Hepatocyte (in vitro differentiated cells): ENCODE data around the gene PFKL. TPM values are rescaled to one million over a fixed set of nuclear protein-coding genes. Genes with fewer than 3 reads are reported as not detected.

ENCODE experiments used
- DNase-seq: peaks from one replicate; pipeline ENCODE4 v3.0.0-alpha.2; 2016; ENCODE audit warnings: low spot score
- H2AFZ ChIP-seq: fragments of 200-600 bp; sonication (generic); 2 replicates; pipeline ENCODE4 v1.6.0; 2016; ENCODE audit warnings: antibody characterized with exemption, mild to moderate bottlenecking
- H3K27ac ChIP-seq: fragments of 200-600 bp; sonication (generic); 2 replicates; pipeline ENCODE4 v1.5.1; 2016; ENCODE audit warnings: mild to moderate bottlenecking
- H3K27me3 ChIP-seq: fragments of 200-600 bp; sonication (generic); 2 replicates; pipeline ENCODE4 v1.6.1; 2016
- H3K36me3 ChIP-seq: fragments of 200-600 bp; sonication (generic); replicated peaks from 2 replicates; pipeline ENCODE4 v1.5.1; 2016; ENCODE audit warnings: low read depth; ENCODE audit not compliant: insufficient read depth
- H3K4me1 ChIP-seq: fragments of 200-600 bp; sonication (generic); 2 replicates; pipeline ENCODE4 v1.5.1; 2016; ENCODE audit warnings: mild to moderate bottlenecking, moderate library complexity; ENCODE audit not compliant: insufficient read depth
- H3K4me2 ChIP-seq: fragments of 200-600 bp; sonication (generic); 2 replicates; pipeline ENCODE4 v1.6.0; 2016
- H3K4me3 ChIP-seq: fragments of 200-600 bp; sonication (generic); 2 replicates; pipeline ENCODE4 v1.5.1; 2016; ENCODE audit warnings: mild to moderate bottlenecking
- H3K79me2 ChIP-seq: fragments of 200-600 bp; sonication (generic); 2 replicates; pipeline ENCODE4 v1.6.0; 2017; ENCODE audit warnings: mild to moderate bottlenecking
- H3K9me2 ChIP-seq: fragments of 200-600 bp; sonication (generic); replicated peaks from 2 replicates; pipeline ENCODE4 v1.6.0; 2017; ENCODE audit warnings: mild to moderate bottlenecking; ENCODE audit not compliant: insufficient read depth
- H3K9me3 ChIP-seq: fragments of 200-600 bp; sonication (generic); 2 replicates; pipeline ENCODE4 v1.5.1; 2016; ENCODE audit warnings: low read depth, mild to moderate bottlenecking
- H4K20me1 ChIP-seq: fragments of 200-600 bp; sonication (generic); 2 replicates; pipeline ENCODE4 v1.6.0; 2016; ENCODE audit warnings: mild to moderate bottlenecking; ENCODE audit not compliant: insufficient read depth, poor library complexity, severe bottlenecking
- CTCF ChIP-seq: fragments of 200-600 bp; sonication (generic); IDR thresholded peaks from 2 replicates; pipeline ENCODE4 v1.5.1; 2016; ENCODE audit warnings: antibody characterized with exemption, mild to moderate bottlenecking; ENCODE audit not compliant: poor library complexity
- EZH2 ChIP-seq: fragments of 200-600 bp; sonication (generic); IDR thresholded peaks from 2 replicates; pipeline ENCODE4 v1.6.1; 2016; ENCODE audit warnings: antibody characterized with exemption, mild to moderate bottlenecking, borderline replicate concordance
- EZH2phosphoT487 ChIP-seq: fragments of 200-600 bp; sonication (generic); IDR thresholded peaks from one replicate; pipeline ENCODE4 v1.6.1; 2018; ENCODE audit warnings: antibody characterized with exemption, mild to moderate bottlenecking, low read depth, moderate library complexity; ENCODE audit not compliant: unreplicated experiment, severe bottlenecking
- WGBS: methylation state at CpG from one replicate; pipeline ENCODE4 v1.1.6; 2016; ENCODE audit warnings: low lambda C conversion rate; ENCODE audit errors: missing lambda C conversion rate; 5-methylcytosine and 5-hydroxymethylcytosine counted together
- polyA plus RNA-seq: library from polyadenylated mRNA; unstranded; fragments of >200 nt; fragmentation: Nextera tagmentation; extraction: Ambion mirVana; gene quantifications from 2 replicates; pipeline ENCODE4 v1.2.1, GENCODE V29; 2016
- total RNA-seq: library from RNA; depleted of rRNA; stranded (reverse); fragments of >200 nt; gene quantifications from 2 replicates; pipeline ENCODE4 v1.2.3, GENCODE V29; 2014

PFKL gene
- total and polyA plus RNA-seq, 2 experiments from 2014 or later = 140 to 205 TPM

DNA sequence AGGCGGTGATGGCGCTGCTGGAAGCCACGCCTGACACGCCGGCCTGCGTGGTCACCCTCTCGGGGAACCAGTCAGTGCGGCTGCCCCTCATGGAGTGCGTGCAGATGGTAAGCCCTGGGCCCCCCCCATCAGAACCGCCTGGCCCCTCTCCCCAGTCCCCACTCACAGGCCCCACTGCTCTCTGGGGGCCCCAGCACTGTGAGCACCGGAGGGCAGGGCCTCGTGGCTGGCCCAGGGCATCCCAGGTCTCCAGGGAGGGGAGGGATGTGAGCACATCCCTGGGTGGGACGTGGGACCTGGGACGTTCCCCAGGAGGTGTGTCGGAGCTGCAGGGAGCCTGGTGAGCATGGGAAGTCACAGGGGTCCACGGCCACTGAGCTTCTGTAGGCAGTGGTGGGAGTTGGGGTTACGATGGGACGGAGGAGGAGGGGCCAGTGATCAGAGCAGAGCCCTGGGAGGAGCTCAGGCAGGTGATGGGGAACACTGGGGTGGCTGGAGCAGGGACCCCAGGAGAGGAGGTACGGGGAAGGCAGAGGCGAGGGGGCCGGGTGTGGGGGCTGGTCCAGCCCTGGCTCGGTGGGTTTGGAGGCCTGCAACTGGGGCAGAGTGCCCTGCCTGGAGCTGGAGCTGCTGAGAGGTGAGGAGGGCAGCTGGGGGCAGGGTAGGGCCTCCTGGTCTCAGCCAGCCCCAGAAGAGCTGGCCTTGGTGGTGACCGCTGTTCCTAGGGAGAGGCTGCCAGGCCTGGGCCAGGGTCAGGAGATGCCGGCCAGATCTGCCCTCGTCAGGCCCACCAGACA, 18.8 kb downstream of the PFKL start:
- Histone ChIP-seq H3K79me2 (no peaks in the 10 kb centered on the region), H3K4me1 (no peaks in the 10 kb centered on the region), H3K4me2 (no peak overlapping the region), H3K27me3 (no peaks in the 10 kb centered on the region), H3K9me2 (no peaks in the 10 kb centered on the region), H3K36me3 (no peaks in the 10 kb centered on the region), H3K27ac (no peak overlapping the region), H3K9me3 (no peaks in the 10 kb centered on the region), H4K20me1 (no peaks in the 10 kb centered on the region), H2AFZ (no peak overlapping the region), H3K4me3 (no peak overlapping the region)
- 94% methylated on average over 13 of the region's 25 CpGs for WGBS
- no peak for TF ChIP-seq CTCF
- no peak for TF ChIP-seq EZH2phosphoT487
- DNase-seq = no peak

- Histone ChIP-seq H3K27ac (no peak overlapping the region), H3K27me3 (no peaks in the 10 kb centered on the region), H3K4me1 (no peaks in the 10 kb centered on the region), H3K9me2 (no peaks in the 10 kb centered on the region), H3K4me2 (no peak overlapping the region), H3K4me3 (no peak overlapping the region), H3K9me3 (no peaks in the 10 kb centered on the region), H3K36me3 (no peaks in the 10 kb centered on the region), H4K20me1 (no peaks in the 10 kb centered on the region), H2AFZ (no peak overlapping the region), H3K79me2 (no peaks in the 10 kb centered on the region)
- no peak for DNase-seq
- 96% methylated on average over 34 of the region's 35 CpGs for WGBS
- TF ChIP-seq EZH2phosphoT487 (no peak), CTCF (no peak), EZH2 (no peak)
These were observed 19.7 kb downstream of the PFKL start for GRCh38 chr21:44319407-44320065.

DNA sequence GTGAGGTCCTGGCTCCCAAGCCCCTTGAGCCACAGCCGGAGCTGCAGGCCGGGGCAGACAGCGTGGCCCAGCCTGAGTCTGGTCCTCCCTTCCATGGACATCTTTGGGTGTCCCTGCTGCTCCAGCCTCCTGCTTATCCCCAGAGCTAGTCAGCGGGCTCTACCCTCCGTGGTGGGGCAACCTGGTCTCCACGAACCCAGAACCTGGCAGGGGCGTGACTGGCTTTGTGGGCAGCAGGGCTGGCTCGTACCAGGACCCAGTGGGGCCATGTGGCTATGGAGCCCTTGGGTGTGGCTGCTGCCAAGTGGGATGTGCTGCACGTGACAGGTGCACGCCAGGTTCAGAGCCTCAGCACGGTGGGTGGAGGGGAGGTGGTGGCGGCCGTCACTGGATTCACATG, 21.0 kb downstream of the PFKL start:
- Histone ChIP-seq H4K20me1 (no peaks in the 10 kb centered on the region), H3K9me2 (no peaks in the 10 kb centered on the region), H3K27ac (no peak overlapping the region), H3K9me3 (no peaks in the 10 kb centered on the region), H3K79me2 (no peaks in the 10 kb centered on the region), H3K27me3 (no peaks in the 10 kb centered on the region), H3K4me3 (no peak overlapping the region), H3K4me2 (no peak overlapping the region), H2AFZ (no peak overlapping the region), H3K4me1 (no peaks in the 10 kb centered on the region), H3K36me3 (no peaks in the 10 kb centered on the region)
- no peak for TF ChIP-seq CTCF
- TF ChIP-seq EZH2 = no peak
- no peak for TF ChIP-seq EZH2phosphoT487
- WGBS = 95% methylated on average over 12 of the region's 13 CpGs
- DNase-seq = no peak
